PC-9 (cell line): ENCODE results near the gene IFT20.

ENCODE experiments used
- CTCF ChIP-seq: fragments of 200-600 bp; sonication (generic); conservative IDR thresholded peaks from 2 replicates; pipeline ENCODE4 v1.6.1; 2017; ENCODE audit warnings: mixed run types, antibody characterized with exemption, mild to moderate bottlenecking, moderate library complexity
- EZH2 ChIP-seq: fragments of 200-600 bp; sonication (generic); IDR thresholded peaks from 2 replicates; pipeline ENCODE4 v1.8.0; 2017; ENCODE audit warnings: antibody characterized with exemption, low read depth

GRCh38 chr17:28313841-28314240, 21.4 kb downstream of the IFT20 start:
- TF ChIP-seq CTCF, result no peak
- TF ChIP-seq EZH2, result no peak
